Cardiac septum (tissue), 1 donor: ENCODE results near the gene KIAA1328. TPM values are rescaled to one million over a fixed set of nuclear protein-coding genes. Genes with fewer than 3 reads are reported as not detected.

Source experiments
- DNase-seq: peaks from one replicate; pipeline ENCODE4 v3.0.0-alpha.2; 2020; ENCODE audit warnings: low spot score
- intact Hi-C: fragments of 100-400 bp; cut with DNase I; formaldehyde crosslinking; loops from one replicate; pipeline ENCODE4 v1.14.0; 2022
- total RNA-seq: library from RNA; stranded (reverse); fragmentation: NEBNext Ultra II Directional; extraction: Animal tissue kit (Norgen Biotek cat#: 25700); gene quantifications from one replicate; pipeline ENCODE4 v1.2.1, GENCODE V29; 2021
- donor health status: DM: no; HTN: no; CAD: no.

Gene KIAA1328
- total RNA-seq, 1 donor from 2014 or later = 4.8 TPM

DNA sequence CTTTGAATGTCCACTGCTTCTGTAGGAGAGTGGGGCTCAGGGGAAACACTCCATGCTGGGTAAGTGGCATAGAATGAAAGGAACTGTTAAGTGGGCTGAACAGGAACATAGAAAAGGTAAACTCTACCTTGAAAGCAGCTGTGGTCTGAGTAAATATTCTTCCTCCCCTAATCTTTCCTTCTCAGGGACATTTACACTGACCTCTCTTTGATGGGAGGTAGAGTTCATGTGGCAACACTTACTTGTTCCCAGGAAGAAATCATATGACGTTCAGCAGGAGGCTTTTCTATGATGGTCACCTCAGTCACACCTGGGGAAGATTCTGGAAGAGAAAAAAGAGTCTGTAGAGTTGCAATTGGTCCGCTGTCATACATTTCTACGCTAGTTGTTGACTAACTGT is 10.3 kb upstream of the KIAA1328 start:
- intact Hi-C loops = no loop called here
- no peak for DNase-seq

DNA sequence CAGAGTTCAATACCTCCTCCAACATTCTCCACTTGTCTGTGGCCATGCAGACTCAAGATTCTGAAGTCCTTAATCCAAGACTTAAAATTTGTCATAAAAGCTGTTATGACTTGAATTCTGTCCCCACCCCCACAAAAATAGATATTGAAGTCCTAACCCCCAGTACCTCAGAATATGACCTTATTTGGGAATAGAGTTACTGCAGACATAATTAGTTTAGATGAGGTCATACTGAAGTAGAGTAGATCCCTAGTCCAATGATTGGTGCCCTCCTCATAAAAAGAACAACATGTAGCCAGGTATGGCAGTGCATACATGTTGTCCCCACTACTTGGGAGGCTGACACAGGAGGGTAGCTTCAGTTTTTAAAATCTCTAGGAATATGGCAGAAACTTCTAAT is 9.3 kb upstream of the KIAA1328 start:
- intact Hi-C loops = no loop called here
- DNase-seq = no peak

DNA sequence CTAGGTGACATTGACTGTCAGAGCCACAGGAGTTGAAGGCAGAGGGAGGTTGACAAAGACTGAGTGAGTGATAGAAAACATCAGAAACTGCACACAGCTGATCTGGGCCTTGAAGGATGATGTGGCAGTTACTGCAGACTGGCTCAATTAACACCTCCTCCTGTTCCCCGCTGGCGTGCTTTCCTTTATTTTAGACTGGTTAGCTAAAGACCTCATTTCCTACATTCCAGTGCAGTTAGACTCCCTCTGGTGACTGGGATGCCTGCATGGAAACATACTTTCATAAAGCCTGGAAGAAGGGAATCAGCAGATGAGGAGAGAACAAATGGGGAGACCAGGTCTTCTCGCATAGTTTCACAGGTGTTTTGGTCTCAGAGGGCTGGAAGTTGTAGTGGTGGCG is 7.2 kb upstream of the KIAA1328 start:
- DNase-seq = no peak
- intact Hi-C loops = no loop called here

DNA sequence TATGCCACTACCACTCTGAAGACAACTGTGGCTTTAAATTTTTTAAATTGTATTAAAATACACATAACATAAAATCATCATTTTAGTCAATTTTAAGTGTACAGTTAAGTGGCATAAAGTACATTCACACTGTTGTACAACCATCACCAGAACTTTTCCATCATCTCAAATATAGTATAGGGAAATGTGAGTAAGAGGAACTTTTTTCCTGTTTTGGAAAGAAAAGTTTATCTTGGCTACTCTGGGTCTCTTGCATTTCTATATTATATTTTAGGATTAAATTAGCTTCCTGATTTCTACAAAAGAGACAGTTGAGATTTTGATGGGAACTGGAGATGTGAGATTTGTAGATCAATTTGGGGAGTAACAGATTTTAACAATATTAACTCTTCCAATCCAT is 3.4 kb upstream of the KIAA1328 start:
- intact Hi-C loops = no loop called here
- DNase-seq = no peak

DNA sequence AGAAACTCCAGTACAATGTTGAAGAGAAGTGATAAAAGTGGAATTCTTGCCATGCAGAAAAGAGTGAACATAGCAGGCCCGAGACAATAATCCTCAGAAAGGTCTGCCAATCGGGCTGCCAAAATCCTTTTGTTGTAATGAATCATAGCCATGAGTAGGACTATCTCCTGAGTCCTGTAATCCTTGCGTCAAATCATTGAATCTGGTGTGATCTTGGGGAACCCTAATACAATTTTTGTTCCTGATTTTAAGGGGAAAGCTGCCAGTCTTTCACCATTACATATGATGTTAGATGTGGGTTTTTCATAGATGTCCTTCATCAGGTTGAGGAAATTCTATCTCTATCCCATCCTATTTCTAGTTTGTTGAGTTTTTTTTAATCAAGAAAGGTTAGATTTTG is 2.4 kb upstream of the KIAA1328 start:
- DNase-seq = no peak
- intact Hi-C loops = no loop called here

DNA sequence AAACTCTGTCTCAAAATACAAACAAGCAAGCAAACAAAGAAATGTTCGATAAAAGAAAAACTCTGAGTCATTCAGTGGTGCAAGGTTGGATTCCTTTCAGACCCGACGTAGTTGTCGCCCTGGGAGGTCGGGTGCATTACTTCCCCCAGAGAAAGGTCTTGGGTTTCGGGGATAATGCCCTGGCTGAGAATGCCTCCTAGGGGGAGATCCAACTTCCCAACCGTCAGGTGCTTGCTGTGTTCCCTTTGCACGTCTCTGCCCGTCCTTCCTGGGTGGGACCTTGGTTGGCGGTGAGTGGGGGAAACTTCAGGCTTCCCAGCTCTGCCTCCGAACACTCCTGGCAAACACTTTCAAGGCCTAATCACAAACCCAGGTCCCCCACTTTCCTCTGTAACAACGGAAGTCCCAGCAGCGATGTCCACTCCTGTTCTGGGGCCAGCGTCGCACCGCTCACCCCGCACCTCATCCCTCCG is 734 bp upstream of the KIAA1328 start:
- intact Hi-C loops = no loop called here
- no peak for DNase-seq

DNA sequence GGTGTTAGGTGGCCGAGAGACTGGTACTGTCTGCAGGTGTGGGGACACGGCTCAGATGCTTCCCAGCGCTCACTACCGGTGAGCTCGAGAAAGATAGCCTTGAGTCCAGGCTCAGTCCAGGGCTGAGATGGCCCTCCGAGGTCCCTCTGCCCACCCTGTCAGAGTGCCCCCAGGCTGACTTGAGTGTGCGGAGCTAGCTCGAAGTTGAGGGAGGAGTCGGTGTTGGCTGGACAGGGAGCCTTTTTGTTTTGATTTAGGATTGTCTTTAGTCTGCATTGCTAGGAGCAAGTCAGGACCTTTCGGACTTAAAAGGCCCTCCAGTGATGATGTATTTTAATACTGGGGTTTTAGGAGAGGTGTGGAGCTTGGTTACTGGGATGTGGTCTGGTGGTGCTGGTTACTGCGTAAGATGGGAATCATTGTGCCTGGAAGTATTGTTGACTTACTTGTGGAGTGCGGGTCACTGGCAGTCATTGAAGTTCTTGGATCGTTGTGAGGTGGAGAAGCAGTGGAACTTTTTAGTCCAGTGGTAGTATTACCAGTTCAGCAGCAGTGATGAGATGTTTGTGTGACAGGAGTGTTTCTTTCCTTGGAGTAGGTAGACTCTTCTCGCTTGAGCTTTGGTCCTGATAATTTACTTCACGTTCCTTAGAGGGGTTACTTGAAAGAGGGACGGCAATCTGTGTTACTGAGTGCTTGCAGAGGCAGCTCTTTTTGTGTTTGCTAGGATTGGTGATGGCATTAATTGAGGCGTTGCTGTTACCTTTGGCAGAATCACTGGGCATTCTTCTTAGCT is 633 bp downstream of the KIAA1328 start:
- intact Hi-C loops = no loop called here
- no peak for DNase-seq

DNA sequence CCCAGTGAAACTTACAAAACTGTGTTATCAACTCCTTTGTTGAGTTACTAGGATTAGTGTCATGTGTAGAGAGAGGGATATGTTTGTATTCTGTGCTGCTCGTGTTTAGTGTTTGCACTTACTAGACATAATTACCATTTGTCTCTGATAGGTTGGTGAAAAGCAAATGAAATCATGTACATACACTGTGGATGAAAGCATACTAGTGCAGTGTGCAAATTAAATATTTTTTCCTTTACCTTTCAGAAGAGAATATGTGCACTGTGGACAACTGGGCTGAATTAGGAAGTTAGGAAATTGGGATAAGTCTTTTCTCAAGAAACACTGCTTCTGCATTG is 1.2 kb downstream of the KIAA1328 start:
- intact Hi-C loops = no loop called here
- no peak for DNase-seq

DNA sequence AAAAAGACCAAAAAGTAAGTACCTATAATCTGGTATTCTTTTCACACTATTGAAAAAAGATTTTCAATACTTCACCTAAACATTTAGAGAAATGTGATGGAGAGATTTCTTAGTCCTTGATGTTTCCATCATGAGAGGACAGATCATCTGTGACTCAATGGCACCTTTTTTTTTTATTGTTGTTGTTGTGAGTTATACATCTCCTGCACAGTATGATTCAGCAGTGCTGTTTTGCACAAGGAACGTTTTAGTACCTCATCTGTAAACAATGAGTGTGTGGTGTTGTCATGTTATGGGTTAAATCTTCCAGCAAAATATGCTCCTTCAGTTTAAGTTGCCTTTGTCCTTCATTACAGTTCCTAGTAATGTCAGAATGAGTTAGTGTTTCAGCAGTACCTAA is 2.2 kb downstream of the KIAA1328 start:
- intact Hi-C loops = no loop called here
- no peak for DNase-seq

DNA sequence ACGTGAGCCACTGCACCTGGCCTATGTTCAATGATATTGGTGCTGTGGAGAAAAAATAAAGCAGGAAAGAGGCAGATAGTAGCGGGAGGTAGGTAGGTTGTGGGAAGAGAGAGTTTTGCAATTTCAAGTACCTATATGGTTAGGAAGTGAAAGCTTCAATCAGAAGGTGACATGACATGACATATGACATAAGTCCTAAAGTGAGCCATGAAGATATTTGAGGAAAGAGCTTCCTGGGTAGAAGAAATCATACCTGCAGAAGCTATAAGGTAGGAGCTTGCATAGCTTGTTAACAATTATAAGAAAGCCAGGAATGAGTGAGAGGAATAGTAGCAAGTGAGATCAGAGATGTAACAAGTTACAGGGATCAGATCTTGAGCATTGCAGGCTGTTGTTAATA is 4.2 kb downstream of the KIAA1328 start:
- no peak for DNase-seq
- intact Hi-C loops = no loop called here

DNA sequence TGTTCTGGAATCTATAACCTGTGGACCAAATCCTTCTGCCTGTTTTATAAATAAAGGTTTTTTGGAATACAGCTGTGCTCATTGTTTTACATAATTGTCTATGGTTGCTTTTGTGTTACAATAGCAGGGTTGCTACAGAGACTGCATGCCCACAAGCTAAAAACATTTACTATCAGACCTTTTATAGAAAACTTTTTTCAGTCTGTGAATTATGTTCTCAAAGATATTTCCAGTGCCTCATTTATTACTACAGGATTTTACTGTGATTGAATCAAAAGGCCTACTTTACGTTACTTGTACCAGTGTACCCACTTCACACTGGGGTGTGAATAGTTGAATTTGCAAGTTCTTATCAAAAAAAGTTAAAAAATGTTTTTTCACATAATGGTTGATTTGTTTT is 7.0 kb downstream of the KIAA1328 start:
- intact Hi-C loops = no loop called here
- no peak for DNase-seq

DNA sequence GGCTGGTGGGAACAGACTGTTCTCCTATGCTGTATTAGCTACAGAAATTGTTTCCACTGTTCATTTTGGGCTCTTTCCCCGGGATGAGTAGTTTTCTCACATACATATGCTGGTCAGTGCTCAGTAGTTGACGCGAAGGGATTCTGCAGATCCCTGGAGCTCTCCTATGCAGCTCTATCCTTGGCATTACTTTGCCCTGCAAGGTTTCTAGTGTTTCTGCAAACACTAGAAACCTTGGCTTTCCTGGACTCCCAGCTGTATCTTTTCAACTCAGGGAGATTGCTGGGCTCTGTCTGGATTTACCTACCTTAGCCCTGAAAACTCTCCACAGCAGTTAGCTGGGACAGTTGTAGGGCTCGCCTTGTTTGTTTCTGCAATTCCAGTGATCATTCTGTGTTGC is 10.9 kb downstream of the KIAA1328 start:
- no peak for DNase-seq
- intact Hi-C loops = no loop called here

DNA sequence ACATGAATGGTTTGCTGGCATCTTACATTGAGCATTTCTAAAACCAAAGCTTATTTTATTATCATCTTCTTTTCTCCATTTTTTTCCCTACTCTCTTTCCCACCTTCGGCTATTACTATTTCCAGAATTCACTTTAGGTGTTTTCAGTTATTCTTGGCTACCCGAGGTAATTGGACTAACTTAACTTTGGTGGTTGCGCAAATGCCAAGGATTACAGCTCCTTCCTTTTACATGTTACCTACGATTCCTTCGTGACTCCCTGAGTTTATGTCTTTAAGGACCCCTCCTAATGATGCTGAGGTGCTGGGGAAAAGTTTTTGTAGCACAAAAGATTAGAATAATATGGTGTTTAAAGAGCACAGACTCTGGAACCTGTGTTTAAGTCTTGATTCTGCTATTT is 14.3 kb downstream of the KIAA1328 start:
- DNase-seq = no peak
- intact Hi-C loops = no loop called here

DNA sequence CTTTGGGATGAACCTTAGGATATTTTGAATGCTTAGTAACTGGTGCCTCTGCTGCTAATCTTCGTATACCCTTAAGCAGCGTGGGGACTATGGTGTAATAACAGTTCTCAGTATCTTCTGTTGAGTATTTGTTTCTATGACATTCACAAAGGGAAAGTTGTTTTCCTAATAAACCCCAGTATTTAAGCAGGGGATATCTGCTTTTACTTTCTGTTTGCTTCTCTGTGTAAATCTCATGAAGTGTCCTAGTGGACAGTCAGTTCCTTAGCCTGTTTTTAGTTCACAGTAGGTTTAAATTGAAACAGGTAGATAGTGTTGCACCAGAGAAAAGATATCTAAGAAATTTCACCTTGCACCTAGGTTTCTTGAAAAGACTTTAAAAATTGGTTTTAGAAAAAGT is 14.9 kb downstream of the KIAA1328 start:
- DNase-seq = no peak
- intact Hi-C loops = no loop called here

DNA sequence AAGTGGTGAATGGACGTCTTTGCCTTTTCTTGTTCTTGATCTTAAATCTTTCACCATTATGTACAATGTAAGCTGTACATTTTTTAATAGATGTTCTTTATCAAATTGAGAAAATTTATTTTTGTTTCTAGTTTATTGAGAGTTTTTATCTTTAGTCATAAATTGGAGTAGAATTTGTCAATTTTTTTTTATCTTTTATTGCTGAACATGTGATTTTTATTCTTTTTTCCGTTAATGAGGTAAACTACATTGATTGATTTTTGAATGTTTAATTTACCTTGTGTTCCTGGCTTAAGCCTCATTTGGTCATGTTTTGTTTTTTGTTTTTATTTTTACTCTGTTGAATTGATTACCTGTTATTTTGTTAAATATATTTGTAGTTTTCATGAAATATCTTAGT is 19.7 kb downstream of the KIAA1328 start:
- intact Hi-C loops = no loop called here
- no peak for DNase-seq

DNA sequence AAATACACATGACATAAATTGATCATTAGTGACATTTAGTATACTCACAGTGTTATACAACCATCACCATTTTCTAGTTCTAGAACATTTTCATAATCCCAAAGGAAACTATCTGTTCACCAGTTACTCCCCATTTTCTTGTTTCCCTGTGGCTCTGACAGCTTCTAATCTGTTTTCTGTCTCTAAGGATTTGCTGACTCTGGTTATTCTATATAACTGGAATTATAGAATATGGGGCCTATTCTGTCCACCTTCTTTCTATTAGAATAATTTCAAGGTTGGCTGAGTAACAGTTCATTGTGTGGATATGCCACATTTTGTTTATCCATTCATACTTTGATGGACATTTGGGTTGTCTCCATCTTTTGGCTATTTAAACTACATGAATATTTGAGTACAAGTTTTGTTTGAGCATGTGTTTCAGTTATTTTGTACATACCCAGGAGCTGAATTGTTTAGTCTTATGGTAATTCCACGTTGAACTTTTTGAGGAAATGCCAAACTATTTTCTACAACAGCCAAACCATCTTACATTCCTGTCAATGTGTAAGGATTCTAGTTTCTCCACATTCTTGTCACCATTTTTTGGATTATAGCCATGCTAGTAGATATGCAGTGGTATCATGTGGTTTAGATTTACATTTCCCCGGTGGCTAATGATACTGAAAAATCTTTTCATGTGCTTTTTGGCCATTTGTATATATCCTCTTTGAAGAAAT is 20.5 kb downstream of the KIAA1328 start:
- no peak for DNase-seq
- intact Hi-C loops = no loop called here

DNA sequence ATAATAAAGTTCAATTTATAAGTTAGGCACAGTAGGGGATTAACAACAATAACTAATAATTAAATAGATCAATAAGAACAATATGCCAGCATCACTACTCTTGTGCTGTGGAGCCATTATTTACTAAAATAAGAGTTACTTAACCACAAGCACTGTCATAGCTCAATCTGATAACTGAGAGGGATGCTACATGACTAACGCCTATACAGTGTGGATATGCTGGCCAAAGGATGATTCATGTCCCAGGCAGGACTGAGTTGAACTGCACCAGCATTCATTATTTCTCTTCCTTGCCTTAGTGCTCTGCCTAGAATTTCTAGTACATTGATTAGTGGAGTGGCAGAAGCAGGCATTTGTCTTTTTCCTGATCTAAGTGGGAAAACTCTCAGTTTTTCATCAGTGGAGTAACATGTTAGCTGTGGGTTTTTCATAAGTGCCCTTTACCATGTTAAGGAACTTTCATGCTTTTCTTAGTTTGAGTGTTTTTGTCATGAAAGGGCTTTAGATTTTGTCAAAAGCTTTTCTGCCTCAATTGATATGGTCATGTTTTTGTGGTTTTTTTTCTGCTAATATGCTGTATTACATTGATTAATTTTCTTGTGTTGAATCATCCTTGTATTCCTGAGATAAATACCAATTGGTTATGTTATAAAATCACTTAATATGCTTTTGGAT is 21.7 kb downstream of the KIAA1328 start:
- intact Hi-C loops = no loop called here
- no peak for DNase-seq

DNA sequence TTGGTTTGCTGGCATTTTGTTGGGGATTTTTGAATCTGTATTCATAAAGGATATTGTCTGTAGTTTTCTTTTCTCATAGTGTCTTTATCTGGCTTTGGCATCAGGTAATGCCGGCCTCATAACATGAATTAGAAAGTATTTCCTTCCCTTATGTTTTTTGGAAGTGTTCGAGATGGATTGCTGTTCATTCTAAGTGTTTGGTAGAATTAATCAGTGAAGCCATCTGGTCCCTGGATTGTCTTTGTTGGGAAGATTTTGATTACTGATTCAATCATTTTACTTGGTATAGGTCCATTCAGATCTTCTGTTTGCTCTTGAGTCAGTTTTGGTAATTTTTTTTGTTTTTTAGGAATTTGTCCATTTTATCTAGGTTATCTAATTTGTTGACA is 22.3 kb downstream of the KIAA1328 start:
- no peak for DNase-seq
- intact Hi-C loops = no loop called here

DNA sequence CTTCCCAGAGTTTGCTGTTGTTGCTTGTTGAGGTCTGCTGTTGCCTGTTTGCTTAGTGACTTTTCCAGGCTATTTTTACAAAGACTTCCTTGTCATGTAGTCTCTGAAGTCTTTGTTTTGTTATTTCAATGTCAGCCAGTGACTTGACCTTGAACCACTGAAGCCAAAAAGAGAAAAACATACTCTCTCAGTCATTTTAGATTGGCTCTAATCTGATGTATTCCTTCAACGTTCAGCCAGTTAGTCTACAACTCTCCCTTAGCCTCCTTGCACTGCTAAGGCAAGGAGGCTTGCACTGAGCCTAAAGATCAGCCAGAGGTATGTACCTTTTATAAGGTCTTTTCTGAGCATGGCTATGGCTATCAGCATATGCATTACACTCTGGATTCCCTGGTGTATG is 27.9 kb downstream of the KIAA1328 start:
- no peak for DNase-seq
- intact Hi-C loops = no loop called here

DNA sequence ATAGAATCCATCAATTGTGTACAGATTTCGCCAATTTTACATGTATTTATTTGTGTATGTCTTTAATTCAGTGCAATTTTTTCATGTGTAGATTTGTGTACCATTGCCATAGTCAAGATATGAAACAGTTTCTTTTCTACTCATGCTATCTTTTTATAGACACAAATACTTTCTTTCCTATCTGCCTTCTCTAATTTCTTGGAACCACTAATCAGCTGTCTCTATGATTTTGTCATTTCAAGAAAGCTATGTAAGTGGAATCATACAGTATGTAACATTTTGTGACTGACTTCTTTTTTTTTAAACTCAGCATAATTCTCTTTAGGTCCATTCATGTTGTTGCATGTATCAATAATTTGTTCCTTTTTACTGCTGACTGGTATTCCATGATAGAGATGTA is 33.3 kb downstream of the KIAA1328 start:
- DNase-seq = no peak
- intact Hi-C loops = no loop called here

DNA sequence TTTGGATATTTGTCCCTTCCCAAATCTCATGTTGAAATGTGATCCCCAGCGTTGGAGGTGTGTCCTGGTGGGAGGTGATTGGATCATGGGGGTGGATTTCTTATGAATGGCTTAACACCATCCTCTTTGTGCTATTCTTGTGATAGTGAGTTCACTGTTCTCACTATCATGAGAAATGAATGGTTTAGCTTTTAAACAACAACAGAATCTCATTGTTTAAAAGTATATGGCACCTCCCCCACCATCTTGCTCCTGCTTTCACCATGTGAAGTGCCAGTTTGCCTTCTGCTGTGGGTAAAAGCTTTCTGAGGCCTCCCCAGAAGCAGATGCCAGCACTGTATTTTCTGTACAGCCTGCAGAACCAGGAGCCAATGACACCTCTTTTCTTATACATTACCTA is 38.1 kb downstream of the KIAA1328 start:
- intact Hi-C loops = no loop called here
- no peak for DNase-seq
